HepG2 (cell line): Measurements from ENCODE around the gene BTBD3. TPM values are rescaled to one million over a fixed set of nuclear protein-coding genes. Genes with fewer than 3 reads are reported as not detected.

Source experiments
- ATAC-seq: fragments of 200-7000 bp; cut with Tn5 transposase; 3 replicates; pipeline ENCODE4 v1.9.1; 2020; ENCODE audit warnings: mild to moderate bottlenecking, moderate library complexity
- BruUV-seq: library from RNA; stranded (reverse); fragments of 400-500 nt; replicated peaks from 2 replicates; lab custom pipeline; 2021; lab: Mats Ljungman, UMichigan
- CTCF ChIA-PET: fragments of 300-600 bp; formaldehyde crosslinking; extraction: SDS; loops from one replicate; lab custom pipeline; 2021; ENCODE audit warnings: low total read pairs, inconsistent platforms, low intra/inter-chr PET ratio; lab: Yijun Ruan, JAX
- POLR2A ChIA-PET: fragments of 350-600 bp; sonication (Branson Sonifier 250); formaldehyde crosslinking; loops from one replicate; lab custom pipeline; 2020; ENCODE audit warnings: antibody characterized with exemption, inconsistent platforms; lab: Yijun Ruan, JAX
- DNase-seq: peaks from one replicate; pipeline ENCODE4 v3.0.0-alpha.2; 2015; ENCODE audit warnings: low spot score
- FAIRE-seq: peaks from 3 replicates; lab custom pipeline; 2011; peaks lifted over from hg19 to GRCh38; lab: Jason Lieb, UNC
- H2AFZ ChIP-seq: one replicate; pipeline ENCODE4 v1.6.1; 2011; ENCODE audit warnings: low read length, inconsistent platforms
- H3K27ac ChIP-seq: fragments of 300-600 bp; 3 replicates; pipeline ENCODE4 v1.8.0; 2011; ENCODE audit warnings: mixed run types, mild to moderate bottlenecking, mixed read lengths, low read length, inconsistent platforms; ENCODE audit not compliant: insufficient read depth; ENCODE audit errors: extremely low read length
- H3K27me3 ChIP-seq, 2 experiments: fragments of 200-600 bp in 1 of 2; 2 replicates in 1 of 2; 3 replicates in 1 of 2; pipeline versions ENCODE4 v1.6.0 to v1.8.0; 2011; ENCODE audit warnings: low read length in 2 of 2, mild to moderate bottlenecking in 2 of 2, moderate library complexity in 2 of 2, inconsistent platforms in 1 of 2; ENCODE audit not compliant: insufficient read depth in 2 of 2, control insufficient read depth in 1 of 2
- H3K36me3 ChIP-seq, 2 experiments: fragments of 200-600 bp in 1 of 2; replicated peaks in 1 of 2; 2 replicates in 1 of 2; 3 replicates in 1 of 2; pipeline versions ENCODE4 v1.5.1 to v1.8.0; 2011; ENCODE audit warnings: low read length in 2 of 2, inconsistent platforms in 1 of 2; ENCODE audit not compliant: insufficient read depth in 2 of 2, control insufficient read depth in 1 of 2
- H3K4me1 ChIP-seq: 2 replicates; pipeline ENCODE4 v1.5.1; 2012; ENCODE audit warnings: low read length, inconsistent platforms; ENCODE audit not compliant: insufficient read depth
- H3K4me2 ChIP-seq: 2 replicates; pipeline ENCODE4 v1.6.0; 2011; ENCODE audit warnings: low read depth, low read length, inconsistent platforms
- H3K4me3 ChIP-seq, 3 experiments: fragments of 200-600 bp in 1 of 3; sonication (generic), shearing (Covaris generic) in 1 of 3; replicated peaks in 1 of 3; 2 replicates each; pipeline ENCODE4 v1.5.1; 2011 to 2016; ENCODE audit warnings: low read length in 3 of 3, inconsistent platforms in 2 of 3, low read depth in 2 of 3, mild to moderate bottlenecking in 2 of 3, control low read depth in 1 of 3, mixed read lengths in 1 of 3; ENCODE audit not compliant: insufficient read depth in 1 of 3
- H3K79me2 ChIP-seq: one replicate; pipeline ENCODE4 v1.6.1; 2011; ENCODE audit warnings: low read length, inconsistent platforms; ENCODE audit not compliant: insufficient read depth
- H3K9ac ChIP-seq: 2 replicates; pipeline ENCODE4 v1.6.0; 2011; ENCODE audit warnings: mild to moderate bottlenecking, low read depth, low read length, inconsistent platforms; ENCODE audit not compliant: insufficient read depth
- H3K9me3 ChIP-seq: 2 replicates; pipeline ENCODE4 v1.5.1; 2012; ENCODE audit warnings: mild to moderate bottlenecking, low read length
- H4K20me1 ChIP-seq: 2 replicates; pipeline ENCODE4 v1.6.0; 2011; ENCODE audit warnings: inconsistent platforms, mild to moderate bottlenecking, low read length, moderate library complexity; ENCODE audit not compliant: insufficient read depth
- CEBPG ChIP-seq: IDR thresholded peaks from 2 replicates; pipeline ENCODE4 v1.6.1; 2016
- ZNF318 ChIP-seq: sonication (generic); formaldehyde crosslinking; IDR thresholded peaks from 2 replicates; pipeline ENCODE4 v1.4.0; 2020; ENCODE audit warnings: mild to moderate bottlenecking, missing genetic modification reagents
- ZNF333 ChIP-seq: sonication (generic); formaldehyde crosslinking; IDR thresholded peaks from 2 replicates; pipeline ENCODE4 v1.4.0; 2020; ENCODE audit warnings: mild to moderate bottlenecking, missing genetic modification reagents, borderline replicate concordance
- ZNF644 ChIP-seq: IDR thresholded peaks from 2 replicates; pipeline ENCODE4 v1.6.1; 2016; ENCODE audit warnings: low read depth
- ZNF7 ChIP-seq: IDR thresholded peaks from 2 replicates; pipeline ENCODE4 v1.6.1; 2016; ENCODE audit warnings: missing biosample characterization, missing genetic modification reagents
- ZSCAN9 ChIP-seq: IDR thresholded peaks from 2 replicates; pipeline ENCODE4 v1.6.1; 2016; ENCODE audit warnings: borderline replicate concordance
- WGBS: methylation state at CpG from one replicate; pipeline ENCODE4 v1.1.6; 2017; ENCODE audit warnings: low lambda C conversion rate; 5-methylcytosine and 5-hydroxymethylcytosine counted together
- in situ Hi-C: cut with HindIII; loops from 2 replicates; pipeline ENCODE4 v1.10.0; 2017; ENCODE audit warnings: low pct_unique_long_range_greater_than_20kb; ENCODE audit not compliant: extremely low pct_ligation_motif_present
- intact Hi-C: fragments of 100-400 bp; cut with micrococcal nuclease; formaldehyde crosslinking; loops from one replicate; pipeline ENCODE4 v1.10.0; 2022; ENCODE audit not compliant: unreplicated experiment
- polyA plus RNA-seq, 8 experiments: library from polyadenylated mRNA; depleted of rRNA in 3 of 8; stranded (reverse) in 7 of 8; unstranded in 1 of 8; fragments of >200 nt; fragmentation: Illumina TruSeq in 4 of 8; extraction: Trizol in 4 of 8; gene quantifications; 2 replicates each; pipeline versions ENCODE4 v1.2.1 to v1.2.3, GENCODE V29; 2011 to 2016; ENCODE audit warnings: low read depth in 4 of 8, missing spikeins in 1 of 8, mixed read lengths in 1 of 8; ENCODE audit not compliant: insufficient read depth in 1 of 8
- total RNA-seq, 5 experiments: library from RNA; depleted of rRNA; stranded (reverse); fragments of >200 nt; fragmentation: Illumina TruSeq; extraction: Trizol; gene quantifications; 2 replicates each; pipeline ENCODE4 v1.2.3, GENCODE V29; 2016; ENCODE audit warnings: low read depth in 1 of 5
- TF ChIP-seq, protein P1 (sequence below): sonication (generic); formaldehyde crosslinking; IDR thresholded peaks from 2 replicates; pipeline ENCODE4 v1.9.0; 2021; ENCODE audit warnings: missing genetic modification reagents, borderline replicate concordance

Gene BTBD3
- total and polyA plus RNA-seq, 2 of the 13 experiments (the other 11 are each of a cell fraction or from before 2014, with no cell fraction given): 32.2 to 41.8 TPM

- Histone ChIP-seq H3K36me3 (no peaks in the 10 kb centered on the region), H4K20me1 (no peaks in the 10 kb centered on the region), H3K27me3 (peaks cover 0 to 3% of the 10 kb centered on the region in 2 experiments; a peak in 2 of 5 replicates), H3K79me2 (no peaks in the 10 kb centered on the region), H3K4me2 (no peak overlapping the region), H3K9ac (no peak overlapping the region), H3K9me3 (no peaks in the 10 kb centered on the region), H3K4me1 (no peaks in the 10 kb centered on the region), H3K4me3 (no peak overlapping the region), H3K27ac (no peak overlapping the region), H2AFZ (no peak overlapping the region)
- FAIRE-seq: no peak
- ChIA-PET CTCF (no interaction called here), POLR2A (no interaction called here)
- DNase-seq: no peak
- in situ Hi-C loops: no loop called here
- no peak for ATAC-seq
- TF ChIP-seq ZSCAN9 (CRISPR knock-in tag): no peak
- TF ChIP-seq ZNF7 (CRISPR knock-in tag): peak; percentile 54; the same call in 1 of the 2 replicates
- TF ChIP-seq, protein P1, sequence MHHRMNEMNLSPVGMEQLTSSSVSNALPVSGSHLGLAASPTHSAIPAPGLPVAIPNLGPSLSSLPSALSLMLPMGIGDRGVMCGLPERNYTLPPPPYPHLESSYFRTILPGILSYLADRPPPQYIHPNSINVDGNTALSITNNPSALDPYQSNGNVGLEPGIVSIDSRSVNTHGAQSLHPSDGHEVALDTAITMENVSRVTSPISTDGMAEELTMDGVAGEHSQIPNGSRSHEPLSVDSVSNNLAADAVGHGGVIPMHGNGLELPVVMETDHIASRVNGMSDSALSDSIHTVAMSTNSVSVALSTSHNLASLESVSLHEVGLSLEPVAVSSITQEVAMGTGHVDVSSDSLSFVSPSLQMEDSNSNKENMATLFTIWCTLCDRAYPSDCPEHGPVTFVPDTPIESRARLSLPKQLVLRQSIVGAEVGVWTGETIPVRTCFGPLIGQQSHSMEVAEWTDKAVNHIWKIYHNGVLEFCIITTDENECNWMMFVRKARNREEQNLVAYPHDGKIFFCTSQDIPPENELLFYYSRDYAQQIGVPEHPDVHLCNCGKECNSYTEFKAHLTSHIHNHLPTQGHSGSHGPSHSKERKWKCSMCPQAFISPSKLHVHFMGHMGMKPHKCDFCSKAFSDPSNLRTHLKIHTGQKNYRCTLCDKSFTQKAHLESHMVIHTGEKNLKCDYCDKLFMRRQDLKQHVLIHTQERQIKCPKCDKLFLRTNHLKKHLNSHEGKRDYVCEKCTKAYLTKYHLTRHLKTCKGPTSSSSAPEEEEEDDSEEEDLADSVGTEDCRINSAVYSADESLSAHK (CRISPR knock-in tag): no peak
- intact Hi-C loops: no loop called here
- no TSS peak for BruUV-seq
Observed at GRCh38 chr20:11876555-11876954, 41.1 kb upstream of the BTBD3 start.

- WGBS: 36% methylated on average over 4 of the region's 4 CpGs
- H3K9ac ChIP-seq: no peak overlapping the region
- no peaks in the 10 kb centered on the region for H4K20me1 ChIP-seq
- no peaks in the 10 kb centered on the region for H3K9me3 ChIP-seq
- no peak overlapping the region for H2AFZ ChIP-seq
- no peaks in the 10 kb centered on the region for H3K4me1 ChIP-seq
- H3K27ac ChIP-seq: no peak overlapping the region
- H3K79me2 ChIP-seq: no peaks in the 10 kb centered on the region
- H3K36me3 ChIP-seq: no peaks in the 10 kb centered on the region
- no peak overlapping the region for H3K4me2 ChIP-seq
- no peak for FAIRE-seq
- no peak overlapping the region for H3K4me3 ChIP-seq
- in situ Hi-C loops: no loop called here
- DNase-seq: peak; percentile 24
- ATAC-seq: peak; percentile 51
- BruUV-seq: no TSS peak
- intact Hi-C loops: no loop called here
- CTCF ChIA-PET: no interaction called here
- TF ChIP-seq CEBPG (CRISPR knock-in tag) (0 out of 2 replicates have a peak, but pooled peaks have one; percentile 15), ZNF333 (peak; percentile 99), ZNF644 (CRISPR knock-in tag) (0 out of 2 replicates have a peak, but pooled peaks have one; percentile 30), ZNF318 (CRISPR knock-in tag) (no peak)
- TF ChIP-seq, all 625 proteins: peak for 3
- POLR2A ChIA-PET: no interaction called here
- peaks cover 0 to 3% of the 10 kb centered on the region in 2 experiments; a peak in 2 of 5 replicates for H3K27me3 ChIP-seq
Observed at GRCh38 chr20:11880680-11881079, 37.0 kb upstream of the BTBD3 start.
